Gastrocnemius medialis (tissue), 4 donors: ENCODE data around the gene PPFIA1.

Experiments
- CTCF ChIP-seq, 5 experiments: fragments of 450-650 bp in 3 of 5; fragments of 200-600 bp in 2 of 5; sonication (generic) in 2 of 5; IDR thresholded peaks in 4 of 5; conservative IDR thresholded peaks in 1 of 5; 1 replicate in 4 of 5; 2 replicates in 1 of 5; pipeline ENCODE4 v1.5.1; 2016 to 2019; ENCODE audit warnings: antibody characterized with exemption in 5 of 5, mild to moderate bottlenecking in 3 of 5, moderate library complexity in 3 of 5
- POLR2A ChIP-seq, 2 donors: fragments of 450-650 bp; IDR thresholded peaks; one replicate each; pipeline ENCODE4 v1.6.1; 2017; ENCODE audit warnings: antibody characterized with exemption in 2 of 2, mild to moderate bottlenecking in 2 of 2, moderate library complexity in 2 of 2

GRCh38 chr11:70326365-70326811 is 55.9 kb downstream of the PPFIA1 start:
- TF ChIP-seq CTCF (IDR thresholded peaks at IDR 0.05 in 4 of 5, conservative IDR thresholded peaks at IDR 0.05 in 1 of 5) (no peak), POLR2A (IDR thresholded peaks at IDR 0.05) (no peak)
